Upper lobe of left lung (tissue), 4 donors: ENCODE results near the gene BTG3.

Experiments
- EP300 ChIP-seq, 4 donors: sonication (generic); formaldehyde crosslinking; IDR thresholded peaks; one replicate each; pipeline ENCODE4 v1.5.1; 2017; ENCODE audit warnings: antibody characterized with exemption in 4 of 4, control low read depth in 2 of 4
- POLR2A ChIP-seq, 4 donors: fragments of 450-650 bp; IDR thresholded peaks; one replicate each; pipeline ENCODE4 v1.5.1; 2016 to 2017; ENCODE audit warnings: antibody characterized with exemption in 4 of 4, mild to moderate bottlenecking in 2 of 4
- POLR2AphosphoS5 ChIP-seq, 2 donors: sonication (generic); formaldehyde crosslinking; IDR thresholded peaks; one replicate each; pipeline ENCODE4 v1.5.1; 2017; ENCODE audit warnings: antibody characterized with exemption in 2 of 2
- TF ChIP-seq, protein P1 (sequence below), 6 experiments: fragments of 450-650 bp in 4 of 6; fragments of 200-600 bp in 2 of 6; sonication (generic) in 2 of 6; IDR thresholded peaks; one replicate each; pipeline ENCODE4 v1.5.1; 2016 to 2019; ENCODE audit warnings: antibody characterized with exemption in 6 of 6

DNA sequence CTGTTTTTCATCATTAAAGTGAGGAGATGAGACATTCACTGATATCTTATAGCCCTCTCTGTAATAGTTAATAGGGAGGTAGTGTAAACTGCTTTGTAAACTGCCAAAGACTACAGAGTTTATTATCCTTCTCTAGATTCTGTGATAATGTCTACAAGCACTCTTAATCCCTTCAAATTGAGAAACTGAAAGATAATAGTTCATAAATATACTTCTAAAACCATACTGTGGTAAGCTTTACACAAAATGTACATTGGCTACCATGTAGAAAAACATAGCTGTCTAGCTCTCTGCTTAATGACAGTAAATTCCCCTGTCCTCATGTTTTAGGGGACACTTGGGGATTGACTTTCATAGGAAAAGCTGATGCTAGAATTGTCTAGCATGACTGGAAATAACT is 60.3 kb downstream of the BTG3 start:
- TF ChIP-seq, protein P1, sequence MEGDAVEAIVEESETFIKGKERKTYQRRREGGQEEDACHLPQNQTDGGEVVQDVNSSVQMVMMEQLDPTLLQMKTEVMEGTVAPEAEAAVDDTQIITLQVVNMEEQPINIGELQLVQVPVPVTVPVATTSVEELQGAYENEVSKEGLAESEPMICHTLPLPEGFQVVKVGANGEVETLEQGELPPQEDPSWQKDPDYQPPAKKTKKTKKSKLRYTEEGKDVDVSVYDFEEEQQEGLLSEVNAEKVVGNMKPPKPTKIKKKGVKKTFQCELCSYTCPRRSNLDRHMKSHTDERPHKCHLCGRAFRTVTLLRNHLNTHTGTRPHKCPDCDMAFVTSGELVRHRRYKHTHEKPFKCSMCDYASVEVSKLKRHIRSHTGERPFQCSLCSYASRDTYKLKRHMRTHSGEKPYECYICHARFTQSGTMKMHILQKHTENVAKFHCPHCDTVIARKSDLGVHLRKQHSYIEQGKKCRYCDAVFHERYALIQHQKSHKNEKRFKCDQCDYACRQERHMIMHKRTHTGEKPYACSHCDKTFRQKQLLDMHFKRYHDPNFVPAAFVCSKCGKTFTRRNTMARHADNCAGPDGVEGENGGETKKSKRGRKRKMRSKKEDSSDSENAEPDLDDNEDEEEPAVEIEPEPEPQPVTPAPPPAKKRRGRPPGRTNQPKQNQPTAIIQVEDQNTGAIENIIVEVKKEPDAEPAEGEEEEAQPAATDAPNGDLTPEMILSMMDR (IDR thresholded peaks at IDR 0.05): no peak
- TF ChIP-seq POLR2A (IDR thresholded peaks at IDR 0.05): no peak
- no peak for TF ChIP-seq POLR2AphosphoS5 (IDR thresholded peaks at IDR 0.05)
- TF ChIP-seq EP300 (IDR thresholded peaks at IDR 0.05): no peak
